C4-2B (cell line): ENCODE results near the gene MPC1L.

Experiments used
- ZFX ChIP-seq: fragments of 450-650 bp; IDR thresholded peaks from 2 replicates; pipeline ENCODE4 v1.6.1; 2017
- TF ChIP-seq, protein P1 (sequence below): fragments of 450-650 bp; conservative IDR thresholded peaks from 2 replicates; pipeline ENCODE4 v1.5.1; 2017; ENCODE audit warnings: mild to moderate bottlenecking

DNA sequence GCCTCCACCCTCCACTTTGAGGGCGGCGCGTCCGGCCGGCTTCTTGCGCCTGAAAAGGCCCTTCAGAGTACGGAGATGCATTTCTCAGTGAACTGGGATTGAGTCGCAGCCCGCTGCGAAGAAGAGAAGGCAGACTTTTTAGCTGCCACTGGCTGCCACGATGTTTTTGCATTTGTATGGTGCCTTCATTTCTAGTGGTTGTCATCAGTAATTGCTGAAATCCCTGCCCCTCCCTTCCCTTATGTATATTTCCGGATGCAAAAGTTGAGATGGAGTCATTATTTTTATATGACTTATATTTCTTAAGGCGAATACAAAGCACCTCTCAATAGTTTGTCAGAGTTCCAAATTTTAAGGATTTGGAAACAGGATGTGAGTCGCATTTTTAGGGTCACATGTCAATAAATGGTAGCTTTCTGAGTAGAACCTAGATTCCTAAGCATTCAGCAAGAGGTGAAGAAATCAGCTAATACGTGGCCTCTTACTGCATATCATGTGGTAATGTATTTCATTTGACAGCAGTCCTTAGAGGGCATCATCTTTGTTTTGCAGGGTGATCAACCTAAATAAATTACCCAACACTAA is 41.8 kb upstream of the MPC1L start:
- TF ChIP-seq, protein P1, sequence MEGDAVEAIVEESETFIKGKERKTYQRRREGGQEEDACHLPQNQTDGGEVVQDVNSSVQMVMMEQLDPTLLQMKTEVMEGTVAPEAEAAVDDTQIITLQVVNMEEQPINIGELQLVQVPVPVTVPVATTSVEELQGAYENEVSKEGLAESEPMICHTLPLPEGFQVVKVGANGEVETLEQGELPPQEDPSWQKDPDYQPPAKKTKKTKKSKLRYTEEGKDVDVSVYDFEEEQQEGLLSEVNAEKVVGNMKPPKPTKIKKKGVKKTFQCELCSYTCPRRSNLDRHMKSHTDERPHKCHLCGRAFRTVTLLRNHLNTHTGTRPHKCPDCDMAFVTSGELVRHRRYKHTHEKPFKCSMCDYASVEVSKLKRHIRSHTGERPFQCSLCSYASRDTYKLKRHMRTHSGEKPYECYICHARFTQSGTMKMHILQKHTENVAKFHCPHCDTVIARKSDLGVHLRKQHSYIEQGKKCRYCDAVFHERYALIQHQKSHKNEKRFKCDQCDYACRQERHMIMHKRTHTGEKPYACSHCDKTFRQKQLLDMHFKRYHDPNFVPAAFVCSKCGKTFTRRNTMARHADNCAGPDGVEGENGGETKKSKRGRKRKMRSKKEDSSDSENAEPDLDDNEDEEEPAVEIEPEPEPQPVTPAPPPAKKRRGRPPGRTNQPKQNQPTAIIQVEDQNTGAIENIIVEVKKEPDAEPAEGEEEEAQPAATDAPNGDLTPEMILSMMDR = no peak
- no peak; the same call in 1 of the 2 replicates for TF ChIP-seq ZFX
